ENCODE measurements around the gene FLOT2.
"Not testable (repeated sequence)": the region's sequence is repeated elsewhere in the genome, so short reads cannot be mapped to it uniquely, and the experiment has no call there.

FLOT2 gene

DNA sequence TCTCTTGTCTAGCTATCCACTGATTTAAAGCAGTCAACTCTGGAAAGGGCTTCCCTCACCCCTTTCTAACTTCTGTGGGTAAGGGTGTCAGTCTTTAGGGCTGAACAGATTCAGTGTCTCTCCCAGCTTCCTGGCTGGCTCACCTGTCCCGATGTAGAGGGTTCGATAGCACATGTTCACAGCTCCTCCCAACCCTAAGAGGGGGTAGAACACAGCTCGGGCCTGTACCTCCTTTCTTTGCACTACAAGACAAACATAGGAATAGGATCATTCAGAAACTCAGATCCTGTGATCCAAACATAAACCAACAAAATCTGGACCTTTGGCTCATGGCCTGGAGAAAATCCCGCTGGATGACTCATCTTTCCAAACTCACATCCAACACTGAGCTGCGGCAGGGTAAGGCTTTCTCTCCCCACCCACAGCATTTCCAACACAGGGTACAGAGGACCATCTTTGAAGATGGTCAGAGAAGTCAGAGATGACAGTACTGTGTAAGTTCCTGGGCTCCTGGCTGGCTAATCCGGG is 11.2 kb upstream of the FLOT2 start:
- no peak overlapping the region for H3K4me3 Mint-ChIP-seq
- DNase-seq (ENCODE audit: low spot score), result no peak
- no peaks in the 10 kb centered on the region for H3K9me3 Mint-ChIP-seq
- H3K4me1 Mint-ChIP-seq (ENCODE audit: low read depth), result peaks cover 1% of the 10 kb centered on the region
- H3K36me3 Mint-ChIP-seq (ENCODE audit: low read depth), result peaks cover 62% of the 10 kb centered on the region
- no peak overlapping the region for H3K27ac Mint-ChIP-seq
- no peaks in the 10 kb centered on the region for H3K27me3 Mint-ChIP-seq (ENCODE audit: low read depth)

DNA sequence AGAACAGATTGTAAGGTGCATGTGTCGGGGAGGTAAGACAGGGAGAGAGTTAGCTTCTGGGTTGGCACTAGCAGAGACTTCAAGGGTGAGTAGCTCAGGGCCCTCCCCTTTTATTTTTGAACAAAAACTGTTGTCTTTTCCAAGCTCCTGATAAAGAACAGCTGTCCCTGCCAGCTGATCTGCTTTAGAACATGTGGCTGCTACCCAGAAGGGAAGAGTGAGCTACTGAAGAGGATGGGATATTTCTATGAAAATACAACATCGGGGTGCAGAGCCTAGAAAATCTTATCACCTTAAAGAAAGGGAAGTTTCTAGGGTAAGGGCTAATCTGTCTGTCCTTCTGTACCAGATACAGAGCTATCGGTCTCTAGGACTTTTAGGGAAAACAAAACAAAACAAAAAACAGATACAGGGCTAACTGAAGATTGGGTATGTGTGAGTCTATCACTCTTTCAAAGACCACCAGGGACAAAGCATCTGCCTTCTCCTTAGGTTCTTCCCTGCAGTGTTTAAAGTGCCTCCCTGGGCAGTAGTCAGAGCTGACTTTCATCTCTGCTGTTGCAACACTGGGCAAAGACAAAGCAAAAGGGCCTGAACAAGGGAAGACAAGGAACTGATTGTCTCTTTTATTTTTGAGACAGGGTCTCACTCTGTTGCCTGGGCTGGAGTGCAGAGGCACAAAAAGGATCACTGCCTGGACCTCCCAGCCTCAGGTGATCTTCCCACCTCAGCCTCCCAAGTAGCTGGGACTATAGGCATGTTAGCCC is 10.4 kb upstream of the FLOT2 start:
- Mint-ChIP-seq H3K4me1 (ENCODE audit: low read depth) (peaks cover 8% of the 10 kb centered on the region), H3K36me3 (ENCODE audit: low read depth) (peaks cover 55% of the 10 kb centered on the region), H3K27me3 (ENCODE audit: low read depth) (no peaks in the 10 kb centered on the region), H3K4me3 (no peak overlapping the region), H3K9me3 (no peaks in the 10 kb centered on the region), H3K27ac (no peak overlapping the region)
- no peak for DNase-seq (ENCODE audit: low spot score)

DNA sequence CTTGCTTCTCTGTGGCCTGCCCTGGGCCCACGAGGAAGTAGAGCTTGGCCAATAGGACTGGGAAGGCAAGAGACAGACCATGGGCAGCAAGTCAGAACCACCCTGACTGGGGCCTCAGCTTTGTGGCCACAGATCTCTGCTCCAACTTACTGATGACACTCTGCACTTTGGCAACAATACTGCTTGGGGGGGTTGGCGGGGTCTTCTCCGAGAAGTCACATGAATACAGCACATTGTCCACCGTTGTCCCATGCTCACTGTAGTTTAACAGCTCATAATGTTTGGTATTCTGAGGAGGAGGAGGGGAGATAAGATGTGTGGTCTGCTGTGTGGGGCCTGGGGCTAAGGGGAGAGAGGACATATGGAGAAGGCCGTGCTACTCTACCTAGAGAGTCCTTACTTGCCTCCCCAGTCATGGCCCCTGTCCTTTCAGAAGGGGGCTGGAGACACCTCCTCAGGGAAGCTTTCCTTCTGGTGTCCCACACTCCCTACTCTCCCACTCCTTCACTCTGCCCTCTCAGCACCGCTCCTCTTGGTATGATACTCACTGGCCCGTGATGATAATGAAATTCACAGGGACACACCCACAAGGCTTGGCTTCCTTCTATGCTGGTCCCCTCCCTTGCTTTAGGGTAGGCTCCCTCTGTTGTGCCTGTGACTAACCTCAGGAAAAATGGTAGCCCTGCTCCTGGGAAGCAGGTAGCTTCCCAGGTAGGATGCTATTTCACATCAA is 9.3 kb upstream of the FLOT2 start:
- H3K27ac Mint-ChIP-seq, result no peak overlapping the region
- H3K36me3 Mint-ChIP-seq (ENCODE audit: low read depth), result peaks cover 49% of the 10 kb centered on the region
- DNase-seq (ENCODE audit: low spot score), result no peak
- no peak overlapping the region for H3K4me3 Mint-ChIP-seq
- H3K4me1 Mint-ChIP-seq (ENCODE audit: low read depth), result peaks cover 11% of the 10 kb centered on the region
- H3K27me3 Mint-ChIP-seq (ENCODE audit: low read depth), result no peaks in the 10 kb centered on the region
- no peaks in the 10 kb centered on the region for H3K9me3 Mint-ChIP-seq

DNA sequence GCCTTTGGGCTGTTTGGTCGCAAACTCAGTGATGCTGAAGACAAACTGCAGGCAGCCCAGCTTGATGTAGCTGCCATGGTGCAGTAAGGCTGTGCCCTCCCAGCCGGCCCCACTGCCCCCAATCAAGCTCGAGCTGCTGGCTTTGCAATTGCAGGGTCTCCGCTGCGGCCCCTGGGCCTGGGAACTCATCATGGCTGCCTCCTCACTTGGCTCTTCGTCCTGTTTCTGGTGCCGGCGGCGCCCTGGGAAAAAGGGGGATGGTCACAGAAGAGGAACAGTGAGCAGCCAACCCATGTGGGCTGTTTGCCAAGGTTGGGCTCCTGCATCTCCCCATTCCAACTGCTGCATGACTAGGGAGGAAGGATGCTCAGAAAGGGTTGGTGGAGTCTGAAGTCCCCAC is 8.7 kb upstream of the FLOT2 start:
- Mint-ChIP-seq H3K36me3 (ENCODE audit: low read depth) (peaks cover 50% of the 10 kb centered on the region), H3K9me3 (no peaks in the 10 kb centered on the region), H3K27ac (no peak overlapping the region), H3K27me3 (ENCODE audit: low read depth) (no peaks in the 10 kb centered on the region), H3K4me3 (no peak overlapping the region), H3K4me1 (ENCODE audit: low read depth) (peaks cover 15% of the 10 kb centered on the region)
- DNase-seq (ENCODE audit: low spot score), result no peak

DNA sequence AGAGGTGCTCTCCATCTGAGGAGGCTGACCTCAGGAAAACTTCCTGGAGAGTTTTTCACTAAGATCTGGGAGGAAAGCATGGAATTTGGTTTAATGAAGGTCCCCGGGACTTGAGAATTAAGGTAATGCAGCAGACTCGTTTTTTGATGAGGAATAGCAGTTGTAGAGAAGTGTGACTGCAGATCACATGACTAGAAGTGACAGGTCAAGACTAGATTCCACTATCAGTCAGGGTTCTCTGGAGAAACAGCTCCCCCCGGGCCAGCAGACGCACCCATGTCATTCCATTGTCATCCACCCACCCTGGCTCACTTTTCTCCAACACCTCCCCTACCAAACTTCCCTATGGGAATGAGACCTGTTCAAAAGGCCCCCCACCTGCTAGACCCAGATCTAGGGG is 7.3 kb upstream of the FLOT2 start:
- H3K36me3 Mint-ChIP-seq (ENCODE audit: low read depth), result peaks cover 43% of the 10 kb centered on the region
- no peaks in the 10 kb centered on the region for H3K27me3 Mint-ChIP-seq (ENCODE audit: low read depth)
- DNase-seq (ENCODE audit: low spot score), result no peak
- no peak overlapping the region for H3K4me3 Mint-ChIP-seq
- peaks cover 23% of the 10 kb centered on the region for H3K4me1 Mint-ChIP-seq (ENCODE audit: low read depth)
- no peak overlapping the region for H3K27ac Mint-ChIP-seq
- H3K9me3 Mint-ChIP-seq, result no peaks in the 10 kb centered on the region

DNA sequence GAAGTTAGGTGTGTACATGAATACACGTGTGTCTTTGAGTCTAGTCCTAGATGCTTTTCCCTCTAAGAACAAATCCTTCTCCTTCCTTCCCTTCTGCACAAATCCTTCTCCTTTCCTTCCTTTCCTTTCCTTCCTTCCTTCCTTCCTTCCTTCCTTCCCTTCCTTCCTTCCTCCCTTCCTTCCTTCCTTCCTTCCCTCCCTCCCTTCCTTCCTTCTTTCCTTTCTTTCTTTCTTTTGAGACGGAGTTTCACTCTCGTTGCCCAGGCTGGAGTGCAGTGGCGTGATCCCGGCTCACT is 6.0 kb upstream of the FLOT2 start:
- peaks cover 44% of the 10 kb centered on the region for H3K36me3 Mint-ChIP-seq (ENCODE audit: low read depth)
- H3K27me3 Mint-ChIP-seq (ENCODE audit: low read depth); H3K9me3 Mint-ChIP-seq; DNase-seq (ENCODE audit: low spot score): not testable (repeated sequence)
- peaks cover 33% of the 10 kb centered on the region for H3K4me1 Mint-ChIP-seq (ENCODE audit: low read depth)
- peak overlapping the region; percentile 63 for H3K27ac Mint-ChIP-seq
- peak overlapping the region; percentile 42 for H3K4me3 Mint-ChIP-seq

DNA sequence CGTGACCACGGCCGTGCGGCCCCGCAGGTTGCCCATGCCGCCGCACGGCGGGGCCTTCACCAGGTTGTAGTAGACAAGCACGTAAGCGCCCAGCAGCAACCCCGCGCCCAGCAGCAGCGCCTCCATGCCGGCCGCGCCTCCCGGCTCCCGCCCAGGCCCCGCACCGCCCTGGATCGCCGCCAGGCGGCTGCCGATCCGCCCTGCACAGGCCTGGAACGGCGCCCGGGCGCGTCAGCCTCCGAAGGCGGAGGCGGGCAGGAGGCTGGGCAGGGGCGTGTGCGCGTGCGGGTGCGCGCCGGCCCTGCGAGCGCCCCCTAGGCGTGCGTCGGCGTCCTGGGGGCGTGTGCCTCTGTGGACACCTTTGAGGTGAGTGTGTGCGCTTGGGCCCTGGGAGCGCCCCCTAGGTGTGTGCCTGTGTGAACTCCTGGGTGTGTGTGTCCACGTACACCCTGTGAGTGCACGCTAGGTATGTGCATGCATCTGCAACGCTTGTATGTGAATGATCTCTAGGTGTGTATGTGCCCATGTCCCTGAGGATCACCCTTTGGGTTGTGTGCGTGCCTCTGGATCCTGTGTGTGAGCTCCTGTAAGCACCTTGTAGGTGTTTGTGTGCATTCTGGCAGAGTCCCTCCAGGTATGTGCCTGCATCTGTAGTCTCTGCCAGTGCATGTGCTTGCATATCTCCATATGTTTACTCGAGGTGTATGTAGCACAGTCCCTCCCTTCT is 5.4 kb upstream of the FLOT2 start, which contains the start of gene DHRS13:
Gene DHRS13 (minus strand): TSS at position 261 of the 727 bp plus-strand sequence. CDS start 135 bp downstream, at position 126.
- DNase-seq (ENCODE audit: low spot score), result peak; percentile 93
- H3K27ac Mint-ChIP-seq, result peak within 1 kb of the TSS; percentile 84
- H3K4me3 Mint-ChIP-seq, result peak within 1 kb of the TSS; percentile 88
- no peaks in the 10 kb centered on the region for H3K9me3 Mint-ChIP-seq
- H3K36me3 Mint-ChIP-seq (ENCODE audit: low read depth), result peaks cover 46% of the 10 kb centered on the region
- no peaks in the 10 kb centered on the region for H3K27me3 Mint-ChIP-seq (ENCODE audit: low read depth)
- H3K4me1 Mint-ChIP-seq (ENCODE audit: low read depth), result peaks cover 37% of the 10 kb centered on the region

DNA sequence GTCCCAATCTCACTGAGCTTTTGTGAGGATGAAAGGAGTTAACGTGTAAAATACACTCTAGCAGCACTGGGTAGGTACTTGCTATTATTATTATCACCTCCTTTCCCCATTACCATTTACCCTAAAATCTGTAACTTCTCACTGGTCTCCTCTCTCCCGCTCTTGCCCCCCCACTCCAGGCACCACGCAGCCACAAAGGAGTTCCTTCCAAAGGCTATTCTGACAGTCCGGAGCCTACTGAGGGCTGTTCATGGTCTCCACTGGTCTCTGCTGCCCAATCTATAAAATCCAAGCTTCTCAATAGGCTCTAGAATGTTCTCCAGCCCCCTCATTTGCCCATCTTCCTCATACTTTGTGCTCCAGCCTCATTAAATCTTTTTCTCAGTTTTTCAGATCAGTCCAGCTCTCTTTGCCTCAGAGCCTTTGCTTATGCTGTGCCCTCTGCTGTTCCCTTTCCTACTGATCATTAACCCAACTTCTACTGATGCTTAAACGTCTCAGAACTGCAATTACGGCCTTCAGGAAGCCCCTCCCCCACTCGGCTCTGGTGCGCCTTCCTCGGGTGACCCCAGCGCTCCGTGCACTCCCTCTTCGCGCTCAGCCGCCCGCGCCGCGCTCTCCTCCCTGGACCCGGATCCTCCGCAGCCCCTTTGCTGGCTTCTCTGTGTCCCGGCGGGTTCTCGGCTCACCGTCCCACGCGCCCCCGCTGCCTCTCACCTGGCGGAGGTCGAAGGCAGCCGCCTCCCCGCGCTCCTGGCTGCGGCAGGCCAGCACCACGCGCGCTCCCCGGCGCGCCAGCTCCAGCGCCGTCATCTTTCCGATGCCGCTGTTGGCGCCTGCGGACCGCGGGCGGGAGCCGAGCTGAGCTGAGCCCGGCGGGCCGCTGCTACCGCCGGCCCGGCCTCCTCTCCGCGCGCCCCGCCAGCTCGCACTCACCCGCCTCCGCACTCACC is 4.6 kb upstream of the FLOT2 start:
- peaks cover 43% of the 10 kb centered on the region for H3K36me3 Mint-ChIP-seq (ENCODE audit: low read depth)
- H3K4me3 Mint-ChIP-seq, result peak overlapping the region; percentile 88
- H3K4me1 Mint-ChIP-seq (ENCODE audit: low read depth), result peaks cover 41% of the 10 kb centered on the region
- H3K27me3 Mint-ChIP-seq (ENCODE audit: low read depth), result no peaks in the 10 kb centered on the region
- H3K9me3 Mint-ChIP-seq, result no peaks in the 10 kb centered on the region
- peak overlapping the region; percentile 84 for H3K27ac Mint-ChIP-seq
- no peak for DNase-seq (ENCODE audit: low spot score)

DNA sequence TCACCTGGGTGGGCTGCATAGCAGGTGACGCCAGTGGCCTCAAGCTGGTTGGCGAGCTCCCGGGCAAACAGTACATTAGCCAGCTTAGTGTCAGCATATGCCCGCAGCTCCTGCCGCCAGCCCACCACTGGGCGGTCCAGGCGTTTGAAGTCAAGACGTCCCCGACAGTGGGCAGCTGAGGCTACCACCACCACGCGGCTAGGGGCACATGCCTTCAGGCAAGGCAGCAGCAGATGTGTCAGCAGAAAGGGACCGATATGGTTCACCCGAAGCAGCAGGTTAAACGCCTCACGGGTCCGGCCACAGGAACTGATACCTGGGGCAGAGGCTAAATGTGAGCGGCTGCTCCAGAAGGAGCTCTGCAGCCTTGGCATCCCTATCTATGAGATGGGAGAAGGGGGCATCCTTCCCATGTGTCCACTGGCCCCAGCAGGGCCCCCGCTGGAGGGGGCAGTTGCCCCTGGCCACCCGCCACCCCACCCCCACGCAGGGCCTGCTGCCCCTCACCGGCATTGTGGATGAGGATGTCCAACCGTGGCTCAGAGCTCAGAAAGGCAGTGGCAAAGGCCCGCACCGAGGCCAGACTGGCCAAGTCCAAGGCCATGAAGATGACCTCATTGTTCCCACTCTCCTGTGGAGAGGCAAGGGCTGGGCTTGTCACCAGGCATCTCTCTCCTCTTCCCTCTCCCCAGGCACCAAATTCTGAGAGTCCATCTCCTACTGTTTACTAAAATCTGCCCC is 3.6 kb upstream of the FLOT2 start:
- no peaks in the 10 kb centered on the region for H3K9me3 Mint-ChIP-seq
- H3K36me3 Mint-ChIP-seq (ENCODE audit: low read depth), result peaks cover 36% of the 10 kb centered on the region
- peaks cover 41% of the 10 kb centered on the region for H3K4me1 Mint-ChIP-seq (ENCODE audit: low read depth)
- peak overlapping the region; percentile 88 for H3K4me3 Mint-ChIP-seq
- H3K27me3 Mint-ChIP-seq (ENCODE audit: low read depth), result no peaks in the 10 kb centered on the region
- DNase-seq (ENCODE audit: low spot score), result no peak
- H3K27ac Mint-ChIP-seq, result peak overlapping the region; percentile 84

DNA sequence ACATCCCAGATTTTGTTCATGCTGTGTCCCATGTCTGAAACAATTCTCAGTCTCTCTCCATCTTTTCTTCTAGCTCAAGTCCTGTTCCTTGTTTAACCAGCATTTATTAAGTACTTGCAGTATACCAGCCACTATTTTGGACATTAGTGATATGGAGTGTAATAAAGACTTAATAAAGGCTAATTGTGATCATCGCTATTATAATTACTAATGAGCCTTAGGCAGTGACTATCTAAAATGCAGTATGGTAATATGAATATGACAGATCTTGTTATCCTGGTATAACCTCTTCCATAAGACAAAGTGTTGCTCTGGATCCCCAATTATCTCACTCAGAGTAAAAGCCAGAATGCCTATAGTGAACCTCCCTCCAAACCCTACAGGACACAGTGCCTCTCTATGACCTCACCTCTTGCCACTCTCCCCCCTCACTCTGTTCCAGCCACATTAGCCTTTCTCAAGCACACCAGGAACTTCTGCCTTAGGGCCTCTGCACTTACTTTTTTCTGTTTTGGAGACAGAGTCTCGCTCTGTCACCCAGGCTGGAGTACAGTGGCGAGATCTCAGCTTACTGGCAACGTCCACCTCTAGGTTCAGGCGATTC is 1.8 kb upstream of the FLOT2 start:
- peaks cover 36% of the 10 kb centered on the region for H3K36me3 Mint-ChIP-seq (ENCODE audit: low read depth)

DNA sequence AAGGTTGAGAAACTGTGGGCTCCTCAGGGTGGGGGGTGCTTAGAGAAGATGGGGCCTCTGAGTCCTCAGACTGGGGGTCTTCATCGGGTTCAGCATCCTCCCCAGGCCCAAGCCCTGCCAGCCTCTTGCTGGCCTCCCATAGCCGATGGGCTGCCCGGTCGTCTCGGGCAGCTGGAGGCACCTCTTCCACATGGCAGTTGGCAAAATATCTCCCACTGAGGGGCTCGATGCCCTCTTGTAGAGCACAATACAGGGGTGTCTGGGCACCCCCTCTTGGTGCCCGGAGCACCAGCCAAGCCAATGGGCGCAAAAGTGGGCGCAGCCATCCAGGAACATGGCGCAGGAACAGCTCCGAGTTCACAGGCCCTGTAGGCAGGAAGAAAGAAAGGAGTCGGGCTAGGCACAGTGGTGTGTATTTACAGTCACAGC is 1.0 kb upstream of the FLOT2 start:
- no peak for DNase-seq (ENCODE audit: low spot score)
- H3K4me1 Mint-ChIP-seq (ENCODE audit: low read depth), result peaks cover 55% of the 10 kb centered on the region
- H3K4me3 Mint-ChIP-seq, result peak overlapping the region; percentile 98
- H3K27ac Mint-ChIP-seq, result peak overlapping the region; percentile 26
- no peaks in the 10 kb centered on the region for H3K27me3 Mint-ChIP-seq (ENCODE audit: low read depth)
- H3K36me3 Mint-ChIP-seq (ENCODE audit: low read depth), result peaks cover 37% of the 10 kb centered on the region
- no peaks in the 10 kb centered on the region for H3K9me3 Mint-ChIP-seq

More for the DNA sequence above, 1.8 kb upstream of the FLOT2 start:
- peaks cover 50% of the 10 kb centered on the region for H3K4me1 Mint-ChIP-seq (ENCODE audit: low read depth)
- no peak for DNase-seq (ENCODE audit: low spot score)
- H3K4me3 Mint-ChIP-seq, result peak overlapping the region; percentile 7
- no peaks in the 10 kb centered on the region for H3K9me3 Mint-ChIP-seq
- no peaks in the 10 kb centered on the region for H3K27me3 Mint-ChIP-seq (ENCODE audit: low read depth)
- peak overlapping the region; percentile 39 for H3K27ac Mint-ChIP-seq

DNA sequence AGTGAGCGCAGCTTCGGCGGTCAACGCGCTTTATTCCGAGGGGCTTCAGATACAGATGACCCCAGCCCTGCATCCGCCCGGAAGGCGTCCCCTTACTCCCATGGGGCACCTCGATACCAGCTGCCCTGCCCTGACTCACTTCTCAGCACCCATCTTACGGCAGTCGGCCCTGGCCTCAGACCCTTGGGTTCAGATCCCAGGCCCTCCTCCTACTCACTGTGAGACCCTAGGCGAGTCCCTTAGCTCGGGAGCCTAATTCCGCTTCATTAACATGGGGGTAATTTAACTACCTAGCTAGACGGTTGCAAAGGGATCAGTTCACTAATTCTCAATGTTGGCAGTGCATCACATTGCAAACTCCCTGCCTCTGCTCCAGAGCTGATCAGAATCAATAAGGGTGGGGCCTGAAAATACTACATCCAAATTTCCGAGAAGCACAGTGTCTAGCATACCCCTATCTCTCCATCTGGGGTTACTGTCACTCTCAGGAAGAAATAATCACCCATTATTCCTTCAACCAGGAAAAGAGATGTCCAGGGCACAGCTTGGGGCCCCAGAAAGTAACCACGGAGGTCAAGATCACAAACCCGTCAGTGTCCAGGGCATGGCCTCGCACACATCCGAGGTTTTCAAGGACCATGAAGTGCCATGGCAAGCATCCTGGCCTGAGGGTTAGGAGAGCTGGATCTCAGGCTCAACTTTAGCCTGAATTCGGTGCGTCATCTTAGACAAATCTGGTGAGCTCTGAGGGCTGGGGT is 415 bp upstream of the FLOT2 start:
- Mint-ChIP-seq H3K36me3 (ENCODE audit: low read depth) (peaks cover 42% of the 10 kb centered on the region), H3K27me3 (ENCODE audit: low read depth) (no peaks in the 10 kb centered on the region), H3K4me3 (peak overlapping the region; percentile 98), H3K4me1 (ENCODE audit: low read depth) (peaks cover 55% of the 10 kb centered on the region), H3K27ac (peak overlapping the region; percentile 92), H3K9me3 (no peaks in the 10 kb centered on the region)
- no peak for DNase-seq (ENCODE audit: low spot score)
